H9 (cell line): ENCODE data around the gene ADCK2. TPM values are rescaled to one million over a fixed set of nuclear protein-coding genes. Genes with fewer than 3 reads are reported as not detected.

Experiments used
- DNase-seq: peaks from one replicate; pipeline ENCODE4 v3.0.0-alpha.2; 2017
- H2AFZ ChIP-seq: one replicate; pipeline ENCODE4 v1.6.1; 2013; ENCODE audit warnings: mild to moderate bottlenecking, low read length, control low read depth, moderate library complexity
- H2AK5ac ChIP-seq: 2 replicates; pipeline ENCODE4 v1.6.1; 2013; ENCODE audit warnings: low read length, control low read depth, mixed read lengths; ENCODE audit not compliant: insufficient read length
- H2BK120ac ChIP-seq: one replicate; pipeline ENCODE4 v1.6.1; 2013; ENCODE audit warnings: low read depth, mild to moderate bottlenecking, low read length, control low read depth, inconsistent platforms; ENCODE audit not compliant: poor library complexity, severe bottlenecking
- H2BK12ac ChIP-seq: 2 replicates; pipeline ENCODE4 v1.6.1; 2013; ENCODE audit warnings: low read length, control low read depth, mixed read lengths, low read depth; ENCODE audit not compliant: insufficient read length
- H2BK15ac ChIP-seq: 2 replicates; pipeline ENCODE4 v1.6.1; 2013; ENCODE audit warnings: low read depth, low read length, control low read depth
- H2BK20ac ChIP-seq: one replicate; pipeline ENCODE4 v1.6.1; 2013; ENCODE audit warnings: low read depth, mild to moderate bottlenecking, low read length, control low read depth, inconsistent platforms; ENCODE audit not compliant: poor library complexity, severe bottlenecking
- H2BK5ac ChIP-seq: 2 replicates; pipeline ENCODE4 v1.6.1; 2013; ENCODE audit warnings: low read length, control low read depth, mixed read lengths; ENCODE audit not compliant: insufficient read length
- H3K14ac ChIP-seq: 2 replicates; pipeline ENCODE4 v1.6.1; 2013; ENCODE audit warnings: low read length, control low read depth; ENCODE audit not compliant: insufficient read depth
- H3K18ac ChIP-seq: 2 replicates; pipeline ENCODE4 v1.6.1; 2013; ENCODE audit warnings: low read depth, mild to moderate bottlenecking, mixed read lengths, low read length, control low read depth; ENCODE audit not compliant: insufficient read length
- H3K23ac ChIP-seq: 2 replicates; pipeline ENCODE4 v1.6.1; 2013; ENCODE audit warnings: low read length, control low read depth, mixed read lengths, low read depth; ENCODE audit not compliant: insufficient read length
- H3K23me2 ChIP-seq: 2 replicates; pipeline ENCODE4 v1.6.1; 2013; ENCODE audit warnings: low read depth, mild to moderate bottlenecking, mixed read lengths, low read length, control low read depth; ENCODE audit not compliant: insufficient read length, poor library complexity, severe bottlenecking
- H3K27ac ChIP-seq: 2 replicates; pipeline ENCODE4 v1.5.1; 2013; ENCODE audit warnings: low read length, control low read depth, mixed read lengths, low read depth; ENCODE audit not compliant: insufficient read length
- H3K27me3 ChIP-seq: 2 replicates; pipeline ENCODE4 v1.6.1; 2013; ENCODE audit warnings: low read length, control low read depth, inconsistent platforms; ENCODE audit not compliant: insufficient read depth
- H3K4ac ChIP-seq: 2 replicates; pipeline ENCODE4 v1.6.1; 2013; ENCODE audit warnings: low read depth, mild to moderate bottlenecking, control low read depth, inconsistent platforms, low read length, moderate library complexity
- H3K4me1 ChIP-seq: 2 replicates; pipeline ENCODE4 v1.6.1; 2013; ENCODE audit warnings: low read length, control low read depth, inconsistent platforms; ENCODE audit not compliant: insufficient read depth
- H3K4me2 ChIP-seq: 2 replicates; pipeline ENCODE4 v1.6.1; 2013; ENCODE audit warnings: low read length, control low read depth, mixed read lengths; ENCODE audit not compliant: insufficient read length, insufficient read depth
- H3K56ac ChIP-seq: 2 replicates; pipeline ENCODE4 v1.6.1; 2013; ENCODE audit warnings: low read depth, mild to moderate bottlenecking, mixed read lengths, low read length, control low read depth; ENCODE audit not compliant: insufficient read length
- H3K79me1 ChIP-seq: 2 replicates; pipeline ENCODE4 v1.6.1; 2013; ENCODE audit warnings: low read depth, mild to moderate bottlenecking, moderate library complexity, low read length, control low read depth, inconsistent platforms; ENCODE audit not compliant: insufficient read depth, poor library complexity, severe bottlenecking
- H3K79me2 ChIP-seq: 2 replicates; pipeline ENCODE4 v1.6.1; 2013; ENCODE audit warnings: low read length, control low read depth, inconsistent platforms; ENCODE audit not compliant: insufficient read depth
- H3K9ac ChIP-seq: 2 replicates; pipeline ENCODE4 v1.6.1; 2013; ENCODE audit warnings: low read length, control low read depth, mixed read lengths; ENCODE audit not compliant: insufficient read length; ENCODE audit errors: extremely low read depth
- H3K9me3 ChIP-seq: one replicate; pipeline ENCODE4 v1.6.1; 2013; ENCODE audit warnings: low read depth, low read length, inconsistent platforms; ENCODE audit not compliant: control insufficient read depth
- H3T11ph ChIP-seq: one replicate; pipeline ENCODE4 v1.6.1; 2013; ENCODE audit warnings: mild to moderate bottlenecking, low read length, control low read depth, inconsistent platforms
- H4K20me1 ChIP-seq: one replicate; pipeline ENCODE4 v1.6.1; 2013; ENCODE audit not compliant: control insufficient read depth, insufficient read length, insufficient read depth
- H4K5ac ChIP-seq: 2 replicates; pipeline ENCODE4 v1.6.1; 2013; ENCODE audit warnings: low read depth, mild to moderate bottlenecking, mixed read lengths, low read length, control low read depth; ENCODE audit not compliant: insufficient read length
- H4K8ac ChIP-seq: replicated peaks from 2 replicates; pipeline ENCODE4 v1.6.1; 2013; ENCODE audit warnings: low read length, control low read depth, mixed read lengths, low read depth; ENCODE audit not compliant: insufficient read length
- H4K91ac ChIP-seq: 2 replicates; pipeline ENCODE4 v1.6.1; 2013; ENCODE audit warnings: low read depth, mild to moderate bottlenecking, moderate library complexity, mixed read lengths, low read length, control low read depth; ENCODE audit not compliant: insufficient read length
- H3K27ac Mint-ChIP-seq, 3 experiments: 2 replicates in 2 of 3; 3 replicates in 1 of 3; pipeline ENCODE4 v1.8.0; 2020 to 2021; ENCODE audit warnings: mixed read lengths in 3 of 3, mild to moderate bottlenecking in 1 of 3, moderate library complexity in 1 of 3
- H3K27me3 Mint-ChIP-seq: 2 replicates; pipeline ENCODE4 v1.8.0; 2021; ENCODE audit warnings: low read depth, mild to moderate bottlenecking, moderate library complexity, mixed read lengths
- H3K36me3 Mint-ChIP-seq, 3 experiments: 2 replicates in 2 of 3; 3 replicates in 1 of 3; pipeline ENCODE4 v1.8.0; 2020 to 2021; ENCODE audit warnings: low read depth in 3 of 3, mixed read lengths in 3 of 3; ENCODE audit not compliant: insufficient read depth in 1 of 3
- H3K4me1 Mint-ChIP-seq, 2 experiments: 2 replicates each; pipeline ENCODE4 v1.8.0; 2020; ENCODE audit warnings: mixed read lengths in 2 of 2
- H3K4me3 Mint-ChIP-seq, 2 experiments: 2 replicates in 1 of 2; 3 replicates in 1 of 2; pipeline ENCODE4 v1.8.0; 2020 to 2021; ENCODE audit warnings: mild to moderate bottlenecking in 2 of 2, mixed read lengths in 2 of 2, moderate library complexity in 1 of 2
- H3K9me3 Mint-ChIP-seq, 2 experiments: 2 replicates in 1 of 2; 3 replicates in 1 of 2; pipeline ENCODE4 v1.8.0; 2020; ENCODE audit warnings: mild to moderate bottlenecking in 2 of 2, mixed read lengths in 2 of 2, moderate library complexity in 1 of 2
- WGBS: extraction: QIAGEN DNeasy Blood & Tissue Kit; methylation state at CpG from one replicate; pipeline ENCODE4 v1.1.7; 2013; ENCODE audit warnings: missing lambda C conversion rate, low lambda C conversion rate, mixed read lengths; ENCODE audit not compliant: insufficient read length; ENCODE audit errors: extremely low coverage; 5-methylcytosine and 5-hydroxymethylcytosine counted together
- total RNA-seq: library from RNA; stranded (reverse); gene quantifications from 2 replicates; pipeline ENCODE4 v1.2.1, GENCODE V29; 2021
- TF ChIP-seq, protein P1 (sequence below): fragments of 200-600 bp; sonication (generic); conservative IDR thresholded peaks from 3 replicates; pipeline ENCODE4 v1.8.0; 2021; ENCODE audit warnings: antibody characterized with exemption, mild to moderate bottlenecking

ADCK2 gene
- total RNA-seq, 1 experiment from 2014 or later: 12.4 TPM

DNA sequence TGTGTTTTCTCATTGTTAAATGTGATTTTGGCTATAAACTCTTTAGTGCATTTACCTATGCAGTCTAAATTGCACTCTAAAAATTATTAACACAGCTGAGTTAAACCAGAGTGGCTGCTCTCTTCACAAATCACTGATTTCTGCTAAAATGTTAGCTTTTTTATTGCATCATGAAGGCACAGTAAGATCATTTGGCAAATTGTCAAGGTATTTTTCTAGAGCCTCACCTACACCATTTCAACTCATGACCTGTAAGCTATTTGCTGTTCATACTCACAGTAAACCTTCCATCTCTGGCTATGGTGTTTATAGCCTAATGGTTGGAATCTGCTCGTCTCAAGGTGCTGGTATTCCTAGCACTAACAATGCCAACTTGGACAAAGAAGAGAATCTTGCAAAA is 49.5 kb downstream of the ADCK2 start:
- Histone ChIP-seq H3K14ac (no peak overlapping the region), H4K91ac (no peak overlapping the region), H3K9me3 (no peaks in the 10 kb centered on the region)

More for the DNA sequence above, 49.5 kb downstream of the ADCK2 start:
- H3K4me1 ChIP-seq: no peaks in the 10 kb centered on the region
- Mint-ChIP-seq H3K27ac (no peak overlapping the region), H3K27me3 (no peaks in the 10 kb centered on the region), H3K4me3 (no peak overlapping the region), H3K4me1 (no peaks in the 10 kb centered on the region), H3K36me3 (peaks cover 0 to 8% (median 6%) of the 10 kb centered on the region in 3 experiments; a peak in 3 of 7 replicates), H3K9me3 (no peaks in the 10 kb centered on the region)
- no peak overlapping the region for H3K4ac ChIP-seq
- H3K27ac ChIP-seq: no peak overlapping the region
- H3K9ac ChIP-seq: no peak overlapping the region
- H3K18ac ChIP-seq: no peak overlapping the region
- no peak overlapping the region for H3K4me2 ChIP-seq
- no peak overlapping the region for H2BK12ac ChIP-seq
- H2AFZ ChIP-seq: no peak overlapping the region
- no peak for DNase-seq
- no peak overlapping the region for H4K5ac ChIP-seq
- no peaks in the 10 kb centered on the region for H4K20me1 ChIP-seq
- H3K23ac ChIP-seq: no peak overlapping the region
- no peak overlapping the region for H3T11ph ChIP-seq
- no peaks in the 10 kb centered on the region for H3K79me2 ChIP-seq
- no peak overlapping the region for H2BK20ac ChIP-seq
- H2BK15ac ChIP-seq: no peak overlapping the region
- no peaks in the 10 kb centered on the region for H3K27me3 ChIP-seq
- no peak overlapping the region for H4K8ac ChIP-seq
- WGBS: no CpG with 5 or more reads among the region's 1 CpG
- no peak overlapping the region for H2BK5ac ChIP-seq
- no peaks in the 10 kb centered on the region for H3K23me2 ChIP-seq
- no peak overlapping the region for H2BK120ac ChIP-seq
- no peak overlapping the region for H2AK5ac ChIP-seq
- H3K79me1 ChIP-seq: no peaks in the 10 kb centered on the region
- H3K56ac ChIP-seq: no peak overlapping the region
- TF ChIP-seq, protein P1, sequence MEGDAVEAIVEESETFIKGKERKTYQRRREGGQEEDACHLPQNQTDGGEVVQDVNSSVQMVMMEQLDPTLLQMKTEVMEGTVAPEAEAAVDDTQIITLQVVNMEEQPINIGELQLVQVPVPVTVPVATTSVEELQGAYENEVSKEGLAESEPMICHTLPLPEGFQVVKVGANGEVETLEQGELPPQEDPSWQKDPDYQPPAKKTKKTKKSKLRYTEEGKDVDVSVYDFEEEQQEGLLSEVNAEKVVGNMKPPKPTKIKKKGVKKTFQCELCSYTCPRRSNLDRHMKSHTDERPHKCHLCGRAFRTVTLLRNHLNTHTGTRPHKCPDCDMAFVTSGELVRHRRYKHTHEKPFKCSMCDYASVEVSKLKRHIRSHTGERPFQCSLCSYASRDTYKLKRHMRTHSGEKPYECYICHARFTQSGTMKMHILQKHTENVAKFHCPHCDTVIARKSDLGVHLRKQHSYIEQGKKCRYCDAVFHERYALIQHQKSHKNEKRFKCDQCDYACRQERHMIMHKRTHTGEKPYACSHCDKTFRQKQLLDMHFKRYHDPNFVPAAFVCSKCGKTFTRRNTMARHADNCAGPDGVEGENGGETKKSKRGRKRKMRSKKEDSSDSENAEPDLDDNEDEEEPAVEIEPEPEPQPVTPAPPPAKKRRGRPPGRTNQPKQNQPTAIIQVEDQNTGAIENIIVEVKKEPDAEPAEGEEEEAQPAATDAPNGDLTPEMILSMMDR: no peak
